Renal pelvis (tissue), 4 donors: ENCODE data around the gene DRAXIN. TPM values are rescaled to one million over a fixed set of nuclear protein-coding genes. Genes with fewer than 3 reads are reported as not detected.

Experiments
- DNase-seq: peaks from one replicate; pipeline ENCODE4 v3.0.0-alpha.2; 2013
- polyA plus RNA-seq, 3 donors: library from polyadenylated mRNA; unstranded; fragments of 120-200 nt; gene quantifications; one replicate each; pipeline ENCODE4 v1.2.1, GENCODE V29; 2013; ENCODE audit not compliant: insufficient read length in 3 of 3

DRAXIN gene
- polyA plus RNA-seq, 3 donors, result 1.3 to 1.4 (median 1.3) TPM

DNA sequence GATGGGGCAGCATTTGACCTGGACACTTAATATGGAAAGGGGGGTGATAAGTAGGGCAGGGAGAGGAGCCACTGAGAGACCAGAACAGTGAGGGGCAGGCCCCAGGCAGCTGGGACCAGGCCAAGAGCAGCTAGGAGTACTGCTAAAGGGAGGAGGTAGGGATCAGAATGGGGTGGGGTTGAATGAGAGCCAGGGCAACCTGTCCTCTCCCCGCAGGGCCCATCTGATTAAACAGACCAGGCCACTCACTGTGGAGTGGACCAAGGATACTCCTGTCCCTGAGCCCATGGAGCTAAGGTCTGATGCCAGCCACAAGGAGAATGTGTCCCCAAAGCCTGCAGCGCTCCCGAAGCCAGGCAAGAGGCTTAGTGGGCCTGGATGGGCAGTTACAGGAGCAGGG is 72.6 kb downstream of the DRAXIN start:
- DNase-seq, result no peak

DNA sequence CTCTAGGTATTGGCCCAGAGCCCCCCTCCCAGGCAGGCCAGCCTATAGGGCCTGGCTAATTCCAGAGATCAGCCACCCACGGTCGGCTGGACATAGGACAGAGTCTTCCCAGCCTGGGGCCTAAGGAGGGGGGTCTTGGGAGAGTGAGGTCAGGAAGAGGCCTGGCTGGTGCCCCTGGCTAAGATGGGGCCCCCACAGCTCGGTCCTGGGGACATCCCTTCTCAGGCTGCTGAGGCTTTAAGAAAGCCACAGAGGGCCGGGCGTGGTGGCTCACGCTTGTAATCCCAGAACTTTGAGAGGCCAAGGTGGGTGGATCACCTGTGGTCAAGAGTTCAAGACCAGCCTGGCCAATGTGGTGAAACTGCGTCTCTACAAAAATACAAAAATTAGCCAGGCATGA is 73.0 kb downstream of the DRAXIN start:
- DNase-seq, result no peak

- no peak for DNase-seq
Observed at GRCh38 chr1:11765661-11766428, 74.3 kb downstream of the DRAXIN start.

- DNase-seq, result no peak
Observed at GRCh38 chr1:11766429-11766776, 74.9 kb downstream of the DRAXIN start.

DNA sequence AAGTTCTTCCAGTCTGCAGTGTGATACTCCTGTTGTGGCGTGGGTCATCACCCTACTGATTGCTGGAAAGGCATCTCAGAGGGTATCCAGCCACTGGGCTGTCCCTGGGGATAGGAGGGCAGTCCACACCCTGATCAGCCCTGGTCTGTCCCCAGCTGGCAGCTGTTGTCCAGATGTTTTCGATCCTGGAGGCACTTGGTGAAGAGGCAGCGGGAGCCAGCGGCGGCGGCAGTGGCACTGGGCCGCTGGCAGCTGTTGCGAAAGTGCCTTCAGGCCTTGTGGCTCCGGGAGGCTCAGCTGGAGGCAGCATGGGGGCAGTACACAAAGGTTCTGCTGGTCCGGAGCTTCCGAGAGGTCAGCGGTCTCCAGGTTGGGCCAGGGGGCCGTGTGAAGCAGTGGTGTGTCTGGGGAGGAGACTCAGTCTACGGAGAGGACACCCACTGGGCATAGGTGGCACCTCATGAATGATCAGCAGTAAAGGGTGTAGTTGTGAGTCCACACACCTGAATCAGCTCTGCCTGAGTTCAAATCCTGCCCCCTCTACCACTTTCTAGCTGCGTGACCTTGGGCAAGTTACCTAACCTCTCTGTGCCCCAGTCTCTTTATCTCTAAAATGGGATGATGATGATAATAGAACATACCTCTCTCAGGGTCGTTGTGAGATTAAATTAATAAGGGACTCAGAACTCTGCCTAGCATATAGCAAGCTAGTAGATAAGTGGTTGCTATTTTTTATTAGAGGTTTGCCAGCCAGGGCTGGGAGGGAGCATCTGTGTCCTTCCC is 76.6 kb downstream of the DRAXIN start:
- DNase-seq, result no peak

DNA sequence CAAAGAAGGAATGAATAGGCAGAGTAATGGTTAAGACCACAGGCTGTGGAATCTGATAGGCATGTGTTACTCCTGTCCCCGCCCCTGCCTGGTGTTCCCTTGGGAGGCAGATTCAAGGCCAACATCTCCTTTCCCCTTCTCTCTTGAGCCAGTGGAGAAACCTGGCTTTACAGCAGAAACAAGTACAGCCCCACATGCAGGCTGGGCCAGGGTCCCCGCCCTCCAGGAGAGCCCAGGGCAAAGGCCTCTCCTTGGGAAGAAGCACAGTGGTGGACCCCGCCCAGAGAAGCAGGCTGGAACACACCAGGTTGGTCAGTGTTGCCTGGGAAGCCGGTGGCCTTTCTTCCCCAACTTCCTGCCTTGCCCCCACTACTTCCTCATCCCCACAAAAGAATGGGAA is 77.3 kb downstream of the DRAXIN start:
- DNase-seq, result no peak

- DNase-seq, result no peak
Observed at GRCh38 chr1:11769274-11769673, 77.8 kb downstream of the DRAXIN start.

- no peak for DNase-seq
Observed at GRCh38 chr1:11770011-11770410, 78.5 kb downstream of the DRAXIN start.

DNA sequence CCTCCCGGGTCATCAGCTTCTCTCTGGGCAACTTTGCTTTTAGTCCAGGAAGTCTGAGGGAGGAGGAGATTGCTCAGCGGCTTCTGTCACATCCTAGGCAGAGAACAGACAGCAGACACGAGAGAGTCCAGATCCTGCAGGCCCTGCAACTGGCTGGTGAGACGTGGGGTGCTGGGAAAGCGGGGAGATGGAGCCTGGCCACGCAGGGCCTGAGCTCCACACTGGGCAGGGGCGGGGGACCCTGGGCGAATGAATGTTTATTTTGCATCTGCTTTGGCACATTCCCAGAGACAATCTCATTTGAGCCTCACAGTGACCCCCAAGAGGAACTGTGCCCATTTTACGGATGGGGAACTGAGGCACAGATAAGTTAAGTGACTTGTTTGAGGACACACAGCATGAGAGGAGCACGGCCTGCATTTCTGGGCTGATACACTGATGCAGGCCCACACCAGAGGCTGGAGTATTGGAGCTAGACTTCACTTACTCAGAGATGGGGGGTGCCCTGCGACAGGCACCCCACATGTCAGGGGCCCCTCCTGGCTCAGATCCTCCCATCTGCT is 80.1 kb downstream of the DRAXIN start:
- no peak for DNase-seq

DNA sequence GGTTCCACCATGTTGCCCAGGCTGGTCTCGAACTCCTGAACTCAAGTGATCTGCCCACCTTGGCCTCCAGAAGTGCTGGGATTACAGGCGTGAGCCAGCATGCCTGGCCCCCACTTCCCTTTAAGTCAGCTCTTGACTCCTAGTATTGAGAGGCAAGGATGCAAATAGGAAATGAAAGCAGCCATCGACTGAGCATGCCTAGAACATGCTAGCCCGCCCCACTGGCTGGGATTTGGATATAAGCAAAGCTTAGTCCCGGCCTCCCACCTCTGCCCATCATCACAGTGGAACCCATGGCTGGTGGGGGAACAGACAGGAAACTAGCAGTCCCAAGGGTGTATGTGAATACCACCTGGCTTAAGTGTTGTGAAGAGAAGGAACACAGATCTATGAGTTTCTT is 80.9 kb downstream of the DRAXIN start:
- DNase-seq, result no peak

DNA sequence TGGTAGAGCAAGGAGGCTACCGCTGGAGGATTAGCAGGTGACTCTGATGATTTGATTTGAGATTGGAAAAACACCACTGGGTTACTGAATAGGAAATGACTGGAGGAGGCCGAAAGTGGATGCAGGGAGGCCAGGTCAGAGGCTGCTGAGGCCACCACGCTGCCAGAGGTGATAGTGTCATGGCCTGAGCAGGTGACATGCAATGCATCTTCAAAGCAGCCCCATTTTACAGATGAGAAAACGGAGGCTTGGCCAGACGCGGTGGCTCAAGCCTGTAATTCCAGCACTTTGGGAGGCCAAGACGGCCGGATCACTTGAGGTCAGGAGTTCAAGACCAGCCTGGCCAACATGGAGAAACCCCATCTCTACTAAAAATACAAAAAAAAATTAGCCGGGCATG is 83.2 kb downstream of the DRAXIN start:
- DNase-seq, result no peak

Other genes with a start within 250 kb of the DRAXIN start
- gene DISP3, start 212.6 kb upstream of the DRAXIN start, polyA plus RNA-seq, result 1 to 10 TPM in 2 of 3 donors, under 1 TPM in 1; 0.86 to 2.0 (median 1.8) TPM
- gene FBXO2, start 37.3 kb upstream of the DRAXIN start, polyA plus RNA-seq, result 1 to 10 TPM; 1.1 to 2.1 (median 1.4) TPM
- gene FBXO44, start 36.8 kb upstream of the DRAXIN start, polyA plus RNA-seq, result 10 to 100 TPM; 19.0 to 21.3 (median 20.6) TPM
- 1 to 10 TPM; 4.6 to 5.1 (median 4.7) TPM for gene FBXO6, start 27.5 kb upstream of the DRAXIN start, polyA plus RNA-seq
- gene MAD2L2, start 10.6 kb upstream of the DRAXIN start, polyA plus RNA-seq, result 10 to 100 TPM; 42.4 to 57.4 (median 52.0) TPM
- gene AGTRAP, start 44.4 kb downstream of the DRAXIN start, polyA plus RNA-seq, result 10 to 100 TPM; 53.1 to 53.9 (median 53.7) TPM
- gene C1orf167, start 70.5 kb downstream of the DRAXIN start, polyA plus RNA-seq, result under 1 TPM in 2 of 3 donors, not detected in 1; 0.09 to 0.54 TPM
- gene MTHFR, start 114.3 kb downstream of the DRAXIN start, polyA plus RNA-seq, result 10 to 100 TPM; 18.9 to 27.1 (median 26.5) TPM
- gene CLCN6, start 114.5 kb downstream of the DRAXIN start, polyA plus RNA-seq, result 10 to 100 TPM; 16.9 to 29.8 (median 24.0) TPM
- gene NPPA, start 156.1 kb downstream of the DRAXIN start, polyA plus RNA-seq, result 1 to 10 TPM in 1 of 3 donors, under 1 TPM in 2; 0.56 to 1.2 (median 0.65) TPM
- gene NPPB, start 167.2 kb downstream of the DRAXIN start, polyA plus RNA-seq, result not detected
- gene KIAA2013, start 234.7 kb downstream of the DRAXIN start, polyA plus RNA-seq, result 10 to 100 TPM; 44.9 to 53.5 (median 49.9) TPM
- 100 to 1,000 TPM in 1 of 3 donors, 10 to 100 TPM in 2; 95.0 to 120 (median 98.6) TPM for gene PLOD1, start 243.0 kb downstream of the DRAXIN start, polyA plus RNA-seq